OCI-LY3 (cell line): ENCODE results near the gene LHFPL3.

Experiments
- CTCF ChIP-seq: fragments of 200-600, 300-600 bp; sonication (generic); IDR thresholded peaks from 2 replicates; pipeline ENCODE4 v1.5.1; 2014; ENCODE audit warnings: antibody characterized with exemption, low read length, low read depth
- EZH2phosphoT487 ChIP-seq: fragments of 200-600 bp; shearing (Covaris generic); IDR thresholded peaks from 2 replicates; pipeline ENCODE4 v1.6.1; 2018; ENCODE audit warnings: antibody characterized with exemption, mixed run types, low read depth

GRCh38 chr7:104569751-104570150, 241.3 kb downstream of the LHFPL3 start:
- no peak for TF ChIP-seq CTCF
- no peak for TF ChIP-seq EZH2phosphoT487
